HFF-Myc (cell line): ENCODE data around the gene KCNMA1.

Experiments
- DNase-seq: peaks from one replicate; pipeline ENCODE4 v3.0.0-alpha.2; 2011; ENCODE audit warnings: low read depth; ENCODE audit errors: extremely low read depth
- H3K4me3 ChIP-seq: replicated peaks from 2 replicates; pipeline ENCODE4 v1.5.1; 2011; ENCODE audit warnings: low read depth, mild to moderate bottlenecking, control low read depth, low read length
- TF ChIP-seq, protein P1 (sequence below): IDR thresholded peaks from 2 replicates; pipeline ENCODE4 v1.5.1; 2012; ENCODE audit warnings: mild to moderate bottlenecking, low read depth, low read length, control low read depth; ENCODE audit errors: missing control alignments

KCNMA1 gene

DNA sequence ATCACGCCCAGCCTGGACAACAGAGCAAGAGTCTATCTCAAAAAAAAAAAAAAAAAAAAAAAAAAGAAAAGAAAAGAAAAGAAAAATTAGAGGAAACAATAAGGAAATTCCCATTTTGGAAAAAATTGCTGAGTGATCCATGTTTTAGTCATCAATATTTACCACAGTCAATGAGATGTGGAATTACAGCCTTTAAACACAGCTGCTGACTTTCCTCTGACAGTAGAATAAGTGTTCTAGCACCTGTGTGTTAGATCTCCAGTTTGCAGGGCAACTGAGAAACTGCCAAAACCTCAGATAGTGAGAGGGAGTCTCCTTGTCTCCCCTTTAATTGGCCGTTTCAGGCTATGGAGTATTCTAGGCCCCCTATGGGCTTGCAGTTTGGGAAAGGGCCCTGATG is 520.1 kb downstream of the KCNMA1 start:
- TF ChIP-seq, protein P1, sequence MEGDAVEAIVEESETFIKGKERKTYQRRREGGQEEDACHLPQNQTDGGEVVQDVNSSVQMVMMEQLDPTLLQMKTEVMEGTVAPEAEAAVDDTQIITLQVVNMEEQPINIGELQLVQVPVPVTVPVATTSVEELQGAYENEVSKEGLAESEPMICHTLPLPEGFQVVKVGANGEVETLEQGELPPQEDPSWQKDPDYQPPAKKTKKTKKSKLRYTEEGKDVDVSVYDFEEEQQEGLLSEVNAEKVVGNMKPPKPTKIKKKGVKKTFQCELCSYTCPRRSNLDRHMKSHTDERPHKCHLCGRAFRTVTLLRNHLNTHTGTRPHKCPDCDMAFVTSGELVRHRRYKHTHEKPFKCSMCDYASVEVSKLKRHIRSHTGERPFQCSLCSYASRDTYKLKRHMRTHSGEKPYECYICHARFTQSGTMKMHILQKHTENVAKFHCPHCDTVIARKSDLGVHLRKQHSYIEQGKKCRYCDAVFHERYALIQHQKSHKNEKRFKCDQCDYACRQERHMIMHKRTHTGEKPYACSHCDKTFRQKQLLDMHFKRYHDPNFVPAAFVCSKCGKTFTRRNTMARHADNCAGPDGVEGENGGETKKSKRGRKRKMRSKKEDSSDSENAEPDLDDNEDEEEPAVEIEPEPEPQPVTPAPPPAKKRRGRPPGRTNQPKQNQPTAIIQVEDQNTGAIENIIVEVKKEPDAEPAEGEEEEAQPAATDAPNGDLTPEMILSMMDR = no peak
- H3K4me3 ChIP-seq = no peak overlapping the region
- DNase-seq = no peak

DNA sequence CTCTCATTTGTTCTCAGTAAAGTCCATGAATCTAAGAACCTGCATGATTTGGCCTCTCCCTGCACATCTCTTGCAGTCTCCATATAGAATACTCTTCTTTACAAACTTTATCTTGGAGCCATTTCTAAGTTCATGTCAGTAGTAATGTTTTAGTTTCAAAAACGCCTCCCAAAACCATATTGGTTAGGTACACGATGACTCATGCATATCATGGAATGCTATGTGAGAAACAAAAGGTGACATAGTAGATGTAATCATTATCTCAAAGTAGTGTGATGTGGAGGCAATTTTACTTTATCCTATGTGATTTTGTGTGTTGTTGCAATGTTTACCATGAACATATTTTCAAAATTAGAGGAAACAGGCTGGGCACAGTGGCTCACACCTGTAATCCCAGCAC is 520.7 kb downstream of the KCNMA1 start:
- TF ChIP-seq, protein P1 = no peak

DNA sequence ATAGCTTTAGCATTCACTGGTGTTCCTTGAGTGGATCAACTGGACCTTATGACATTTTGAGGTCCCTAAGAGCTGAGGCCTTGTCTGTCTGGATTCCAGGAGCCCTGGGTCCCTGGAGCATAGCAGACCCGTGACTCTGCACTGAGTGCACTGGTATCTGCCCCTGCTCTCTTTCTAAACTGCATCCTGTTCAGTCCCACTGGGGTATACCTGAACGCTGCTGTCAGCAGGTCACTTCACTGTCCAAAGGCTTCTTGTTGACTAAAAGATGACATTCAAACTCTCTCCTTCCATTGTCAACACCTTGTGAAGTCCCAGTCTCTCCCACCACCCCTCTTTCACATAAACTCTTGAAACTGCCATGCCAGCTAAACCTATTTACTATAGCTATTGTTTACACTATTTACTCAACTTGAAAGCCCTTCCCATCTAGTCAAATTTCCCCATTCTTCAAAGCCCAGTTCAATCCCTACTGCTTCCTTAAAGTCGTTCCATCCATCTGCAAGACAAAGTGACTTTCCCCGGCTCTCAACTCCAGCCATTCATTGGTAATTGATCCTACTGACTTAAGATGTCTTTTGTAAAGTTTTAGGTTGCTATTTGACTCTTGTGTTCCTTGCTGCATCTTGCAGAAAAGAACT is 523.3 kb downstream of the KCNMA1 start:
- no peak overlapping the region for H3K4me3 ChIP-seq
- DNase-seq = no peak
- TF ChIP-seq, protein P1 = no peak

More for the DNA sequence above, 520.7 kb downstream of the KCNMA1 start:
- H3K4me3 ChIP-seq = no peak overlapping the region
- DNase-seq = no peak

DNA sequence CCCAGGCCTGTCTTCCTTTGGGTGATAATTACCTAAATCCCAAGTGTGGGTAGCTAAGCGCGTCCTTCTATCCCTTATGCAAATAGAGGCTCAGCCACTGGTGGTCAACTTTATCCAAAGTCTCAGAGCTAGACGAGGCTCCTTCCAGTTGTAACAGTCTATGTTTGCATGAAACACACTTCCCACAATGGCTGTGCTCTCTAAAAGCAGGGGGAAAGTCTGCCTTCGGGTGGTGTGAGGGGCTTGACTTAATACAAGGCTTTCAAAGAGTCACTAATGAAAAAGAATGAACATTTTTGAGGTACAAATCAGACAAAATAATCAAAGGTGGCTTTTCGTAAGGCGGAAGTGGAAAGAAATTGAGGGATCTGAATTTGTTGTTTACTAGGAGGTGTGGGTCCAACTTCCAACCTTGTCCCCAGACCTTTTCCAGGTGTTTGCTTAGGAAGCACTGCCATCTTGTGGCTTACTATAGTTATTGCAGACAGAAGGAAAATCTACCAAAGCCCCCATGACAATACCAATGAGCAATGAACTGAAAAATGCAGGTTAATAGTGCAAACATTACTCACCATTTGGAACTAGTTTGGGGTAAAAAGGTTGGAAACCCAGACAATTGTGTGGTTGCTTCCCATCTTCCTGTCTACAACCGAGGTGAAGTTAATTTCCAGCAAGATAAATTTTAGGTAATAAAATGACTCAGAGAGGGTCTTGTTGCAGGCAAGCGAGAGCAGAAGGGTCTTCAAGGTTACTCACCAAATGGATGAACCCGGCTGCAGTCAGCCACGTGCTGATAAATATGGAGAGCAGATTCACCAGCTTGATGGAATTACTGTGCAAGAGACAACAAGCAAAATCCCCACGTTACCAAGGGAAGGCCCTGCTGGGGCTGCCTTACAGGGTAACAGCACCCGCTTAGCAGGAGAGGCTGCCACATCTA is 525.7 kb downstream of the KCNMA1 start:
- DNase-seq = peak; percentile 88
- H3K4me3 ChIP-seq = no peak overlapping the region
- TF ChIP-seq, protein P1 = peak; percentile 68

DNA sequence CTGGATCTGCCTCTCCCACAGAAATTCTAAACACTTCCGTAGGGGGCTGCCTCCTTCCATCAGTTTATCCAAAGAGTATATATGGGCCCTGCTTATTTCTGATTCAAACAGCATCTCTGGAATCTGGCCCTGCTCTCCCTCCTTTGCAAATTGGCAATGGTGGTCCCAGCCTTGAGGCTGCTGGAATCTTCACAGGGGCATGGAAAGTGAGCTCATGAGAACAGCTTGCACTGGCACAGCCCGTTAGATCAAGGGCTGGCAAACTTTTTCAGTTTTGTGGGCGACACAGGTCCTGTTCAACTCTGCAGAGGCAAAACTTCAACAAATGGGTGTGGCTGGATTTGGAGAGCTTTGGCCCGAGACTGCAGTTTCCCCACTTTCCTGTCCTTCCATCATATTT is 526.9 kb downstream of the KCNMA1 start:
- TF ChIP-seq, protein P1 = no peak
- no peak for DNase-seq
- no peak overlapping the region for H3K4me3 ChIP-seq

DNA sequence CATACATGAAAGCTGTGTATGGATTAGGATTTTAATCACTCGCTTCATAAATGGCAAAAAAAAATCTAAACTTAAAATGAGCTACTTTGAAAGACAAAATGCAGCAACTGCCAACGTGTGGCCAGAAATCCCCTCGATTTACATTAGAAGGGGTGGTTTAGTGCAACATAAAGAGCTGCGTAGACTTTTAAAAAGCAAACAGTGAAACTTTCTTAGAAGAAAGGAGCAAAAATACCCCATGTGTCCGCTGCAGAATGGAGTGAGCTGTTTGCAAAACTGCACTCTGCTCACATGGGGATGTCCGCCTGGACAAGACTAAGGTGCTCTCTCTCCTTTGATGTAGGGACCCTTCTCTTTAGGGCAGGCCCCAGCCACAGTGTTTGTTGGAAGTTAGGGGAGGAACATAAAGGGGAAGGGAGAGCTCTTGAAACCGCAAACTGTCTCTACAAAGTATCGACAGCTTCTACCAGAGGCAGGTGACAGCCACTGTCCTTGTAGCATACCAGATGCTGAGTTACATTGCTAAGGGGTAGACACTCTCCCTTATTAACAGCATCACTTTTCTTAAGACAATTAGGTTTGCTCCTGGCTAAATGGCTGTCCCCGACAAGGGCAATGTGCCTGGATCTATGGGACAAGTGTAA is 528.1 kb downstream of the KCNMA1 start:
- DNase-seq = no peak
- TF ChIP-seq, protein P1 = no peak
- H3K4me3 ChIP-seq = no peak overlapping the region
